ENCODE data around the gene KLK8.

Gene KLK8, protein sequence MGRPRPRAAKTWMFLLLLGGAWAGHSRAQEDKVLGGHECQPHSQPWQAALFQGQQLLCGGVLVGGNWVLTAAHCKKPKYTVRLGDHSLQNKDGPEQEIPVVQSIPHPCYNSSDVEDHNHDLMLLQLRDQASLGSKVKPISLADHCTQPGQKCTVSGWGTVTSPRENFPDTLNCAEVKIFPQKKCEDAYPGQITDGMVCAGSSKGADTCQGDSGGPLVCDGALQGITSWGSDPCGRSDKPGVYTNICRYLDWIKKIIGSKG

DNA sequence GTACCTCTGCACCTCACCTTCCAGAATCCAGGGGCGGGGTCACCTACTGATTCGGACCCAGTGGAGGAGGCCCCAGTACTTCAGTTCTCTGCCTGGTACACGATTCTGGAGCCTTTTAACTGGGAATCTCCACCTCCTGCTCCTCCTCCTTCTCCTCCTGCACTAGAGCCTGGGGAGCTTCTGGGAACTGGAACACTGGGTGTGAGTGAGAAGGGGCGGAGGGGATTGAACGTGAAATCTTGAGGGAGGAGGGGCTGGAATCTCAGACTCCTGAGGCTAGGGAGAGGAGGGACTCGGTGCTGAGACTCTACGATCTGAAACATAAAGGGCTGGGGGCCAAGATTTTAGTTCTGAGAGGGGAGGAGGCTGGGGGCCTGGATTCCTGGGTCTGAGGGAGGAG is at the start of gene KLK8:
TSS of gene KLK8 (minus strand) at position 90 of the 400 bp plus-strand sequence. CDS start 437 bp downstream, outside the sequence.
- DNase-seq (ENCODE audit: low read depth, low spot score), result no peak
- Histone ChIP-seq H3K4me3 (no peak within 1 kb of the TSS; the same call in 1 of the 2 replicates), H3K9me3 (ENCODE audit: low read depth, low read length) (no peaks in the 10 kb centered on the region), H3K27ac (no peak within 1 kb of the TSS), H3K9ac (ENCODE audit: insufficient read length) (no peak within 1 kb of the TSS), H3K36me3 (ENCODE audit: insufficient read depth, low read length) (no peaks in the 10 kb centered on the region)
- no peak for TF ChIP-seq EZH2 (IDR thresholded peaks at IDR 0.05)
- no peak for TF ChIP-seq POLR2AphosphoS5 (IDR thresholded peaks at IDR 0.05; ENCODE audit: borderline replicate concordance, low read depth, low read length)
- no peak for TF ChIP-seq FOXP2 (optimal IDR thresholded peaks at IDR 0.05; ENCODE audit: control extremely low read depth, extremely low read length, insufficient read depth)

DNA sequence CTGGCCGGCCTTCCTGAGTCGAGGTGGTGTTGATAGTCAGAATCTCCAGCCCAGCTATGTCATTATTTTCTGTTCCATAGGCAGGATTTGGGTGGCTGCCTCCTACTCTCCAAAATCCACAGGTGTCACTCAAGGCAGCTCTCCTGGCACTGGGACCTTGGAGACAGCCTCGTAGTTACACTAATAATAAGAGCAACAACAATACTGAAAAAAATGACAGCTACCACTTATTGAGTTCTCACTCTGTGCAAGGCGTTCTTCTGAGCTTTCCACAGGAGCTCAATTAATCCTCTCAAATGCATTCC is 45.6 kb upstream of the KLK8 start:
- H3K4me3 ChIP-seq, result no peak overlapping the region
- H3K27ac ChIP-seq, result no peak overlapping the region
- TF ChIP-seq POLR2AphosphoS5 (IDR thresholded peaks at IDR 0.05; ENCODE audit: borderline replicate concordance, low read depth, low read length) (no peak), EZH2 (IDR thresholded peaks at IDR 0.05) (no peak), FOXP2 (optimal IDR thresholded peaks at IDR 0.05; ENCODE audit: control extremely low read depth, extremely low read length, insufficient read depth) (no peak)
- H3K9me3 ChIP-seq (ENCODE audit: low read depth, low read length), result no peaks in the 10 kb centered on the region
- no peak for DNase-seq (ENCODE audit: low read depth, low spot score)
- no peak overlapping the region for H3K9ac ChIP-seq (ENCODE audit: insufficient read length)
- H3K36me3 ChIP-seq (ENCODE audit: insufficient read depth, low read length), result no peaks in the 10 kb centered on the region

GRCh38 chr19:51044327-51044726 is 42.9 kb upstream of the KLK8 start:
- Histone ChIP-seq H3K36me3 (ENCODE audit: insufficient read depth, low read length) (no peaks in the 10 kb centered on the region), H3K9ac (ENCODE audit: insufficient read length) (no peak overlapping the region), H3K4me3 (no peak overlapping the region), H3K9me3 (ENCODE audit: low read depth, low read length) (no peaks in the 10 kb centered on the region), H3K27ac (no peak overlapping the region)
- TF ChIP-seq FOXP2 (optimal IDR thresholded peaks at IDR 0.05; ENCODE audit: control extremely low read depth, extremely low read length, insufficient read depth) (no peak), EZH2 (IDR thresholded peaks at IDR 0.05) (no peak), POLR2AphosphoS5 (IDR thresholded peaks at IDR 0.05; ENCODE audit: borderline replicate concordance, low read depth, low read length) (no peak)
- DNase-seq (ENCODE audit: low read depth, low spot score), result no peak

- TF ChIP-seq EZH2 (IDR thresholded peaks at IDR 0.05), result no peak
- TF ChIP-seq POLR2AphosphoS5 (IDR thresholded peaks at IDR 0.05; ENCODE audit: borderline replicate concordance, low read depth, low read length), result no peak
- no peak for TF ChIP-seq FOXP2 (optimal IDR thresholded peaks at IDR 0.05; ENCODE audit: control extremely low read depth, extremely low read length, insufficient read depth)
- no peak for DNase-seq (ENCODE audit: low read depth, low spot score)
- Histone ChIP-seq H3K4me3 (no peak overlapping the region), H3K9ac (ENCODE audit: insufficient read length) (no peak overlapping the region), H3K36me3 (ENCODE audit: insufficient read depth, low read length) (no peaks in the 10 kb centered on the region), H3K27ac (no peak overlapping the region), H3K9me3 (ENCODE audit: low read depth, low read length) (no peaks in the 10 kb centered on the region)
These were observed 42.1 kb upstream of the KLK8 start for GRCh38 chr19:51043497-51043896.

DNA sequence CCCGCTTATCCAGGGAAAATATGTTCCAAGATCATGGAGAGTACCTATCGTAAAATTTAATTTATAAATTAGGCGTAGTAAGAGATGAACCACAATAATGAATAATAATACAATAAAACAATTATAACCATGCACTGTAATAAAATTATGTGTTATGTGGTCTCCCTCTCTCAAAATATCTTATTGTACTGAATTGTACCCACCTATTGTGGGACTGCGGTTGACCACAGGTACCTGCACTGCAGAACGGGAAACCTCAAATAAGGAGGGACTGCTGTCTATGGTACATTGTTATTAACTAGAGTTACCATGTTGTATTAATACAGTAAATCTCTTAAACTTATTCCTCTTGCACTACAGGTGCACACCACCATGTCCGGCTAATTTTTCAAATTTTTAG is 38.7 kb upstream of the KLK8 start:
- Histone ChIP-seq H3K36me3 (ENCODE audit: insufficient read depth, low read length) (no peaks in the 10 kb centered on the region), H3K9me3 (ENCODE audit: low read depth, low read length) (no peaks in the 10 kb centered on the region), H3K9ac (ENCODE audit: insufficient read length) (no peak overlapping the region), H3K4me3 (no peak overlapping the region), H3K27ac (no peak overlapping the region)
- no peak for DNase-seq (ENCODE audit: low read depth, low spot score)
- TF ChIP-seq EZH2 (IDR thresholded peaks at IDR 0.05), result no peak

GRCh38 chr19:51036519-51036918 is 35.1 kb upstream of the KLK8 start:
- H3K9me3 ChIP-seq (ENCODE audit: low read depth, low read length), result no peaks in the 10 kb centered on the region
- H3K4me3 ChIP-seq, result no peak overlapping the region
- TF ChIP-seq POLR2AphosphoS5 (IDR thresholded peaks at IDR 0.05; ENCODE audit: borderline replicate concordance, low read depth, low read length) (no peak), EZH2 (IDR thresholded peaks at IDR 0.05) (no peak), FOXP2 (optimal IDR thresholded peaks at IDR 0.05; ENCODE audit: control extremely low read depth, extremely low read length, insufficient read depth) (no peak)
- DNase-seq (ENCODE audit: low read depth, low spot score), result no peak
- H3K9ac ChIP-seq (ENCODE audit: insufficient read length), result no peak overlapping the region
- H3K27ac ChIP-seq, result no peak overlapping the region
- H3K36me3 ChIP-seq (ENCODE audit: insufficient read depth, low read length), result no peaks in the 10 kb centered on the region

DNA sequence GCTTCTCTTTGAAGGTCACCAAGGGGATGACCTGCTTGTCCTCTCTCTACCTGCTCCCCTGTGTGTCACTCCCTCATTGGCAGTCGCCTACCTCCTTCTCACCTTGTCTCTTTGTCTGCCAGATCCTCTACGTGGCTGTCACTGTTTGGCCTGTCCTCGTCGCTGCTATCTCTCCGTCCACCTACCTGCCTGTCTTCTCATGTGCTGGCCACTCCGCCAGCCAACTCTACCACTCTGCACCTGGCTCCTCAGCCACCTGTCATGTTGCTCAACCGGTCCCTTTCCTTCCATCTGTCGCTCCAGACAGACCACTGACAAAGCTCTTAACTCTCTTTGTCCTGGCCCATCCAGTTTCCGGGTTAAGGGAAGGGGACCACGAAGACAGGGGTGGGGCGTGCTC is 33.3 kb upstream of the KLK8 start, which contains the start of gene KLK12:
TSS of gene KLK12 (minus strand) at position 299 of the 400 bp plus-strand sequence. CDS start 381 bp downstream, outside the sequence.
- no peaks in the 10 kb centered on the region for H3K9me3 ChIP-seq (ENCODE audit: low read depth, low read length)
- no peaks in the 10 kb centered on the region for H3K36me3 ChIP-seq (ENCODE audit: insufficient read depth, low read length)
- H3K27ac ChIP-seq, result no peak within 1 kb of the TSS
- TF ChIP-seq POLR2AphosphoS5 (IDR thresholded peaks at IDR 0.05; ENCODE audit: borderline replicate concordance, low read depth, low read length) (no peak), EZH2 (IDR thresholded peaks at IDR 0.05) (no peak), FOXP2 (optimal IDR thresholded peaks at IDR 0.05; ENCODE audit: control extremely low read depth, extremely low read length, insufficient read depth) (no peak)
- DNase-seq (ENCODE audit: low read depth, low spot score), result no peak
- no peak within 1 kb of the TSS for H3K4me3 ChIP-seq
- H3K9ac ChIP-seq (ENCODE audit: insufficient read length), result no peak within 1 kb of the TSS

- Histone ChIP-seq H3K9ac (ENCODE audit: insufficient read length) (no peak overlapping the region), H3K9me3 (ENCODE audit: low read depth, low read length) (no peaks in the 10 kb centered on the region), H3K4me3 (no peak overlapping the region), H3K27ac (no peak overlapping the region), H3K36me3 (ENCODE audit: insufficient read depth, low read length) (no peaks in the 10 kb centered on the region)
- DNase-seq (ENCODE audit: low read depth, low spot score), result no peak
- TF ChIP-seq EZH2 (IDR thresholded peaks at IDR 0.05), result no peak
- TF ChIP-seq POLR2AphosphoS5 (IDR thresholded peaks at IDR 0.05; ENCODE audit: borderline replicate concordance, low read depth, low read length), result no peak
- TF ChIP-seq FOXP2 (optimal IDR thresholded peaks at IDR 0.05; ENCODE audit: control extremely low read depth, extremely low read length, insufficient read depth), result no peak
These were observed 30.4 kb upstream of the KLK8 start for GRCh38 chr19:51031880-51032225.

DNA sequence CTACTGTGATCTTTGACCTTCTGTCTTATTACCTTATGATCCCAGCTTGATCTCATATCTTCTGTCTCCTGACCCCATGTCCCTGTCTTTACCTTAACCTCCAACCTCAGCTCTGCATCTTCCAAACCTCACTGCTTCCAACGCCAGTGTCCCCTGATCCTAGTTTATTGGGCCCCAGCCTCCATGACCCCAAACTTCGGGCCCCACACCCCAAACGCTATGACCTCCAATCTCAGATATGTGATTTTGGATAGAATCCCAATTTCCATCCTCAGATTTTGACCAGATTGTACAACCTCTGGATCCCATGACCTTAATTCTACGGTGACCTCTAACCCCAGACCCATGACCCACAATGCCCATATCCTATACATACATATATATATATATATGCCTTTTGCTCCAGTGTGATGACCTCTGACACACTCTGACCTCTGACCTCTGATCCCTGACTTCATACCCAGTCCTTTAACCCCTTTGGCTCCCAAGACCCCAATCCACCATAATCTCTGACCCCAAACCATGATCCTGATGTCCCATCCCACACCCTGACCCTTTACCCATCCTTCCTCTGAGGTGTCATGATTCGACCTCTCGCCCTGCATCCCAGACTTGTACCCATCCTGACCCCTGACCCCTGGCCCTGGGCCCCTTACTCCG is 29.9 kb upstream of the KLK8 start:
- Histone ChIP-seq H3K36me3 (ENCODE audit: insufficient read depth, low read length) (no peaks in the 10 kb centered on the region), H3K27ac (no peak overlapping the region), H3K9me3 (ENCODE audit: low read depth, low read length) (no peaks in the 10 kb centered on the region), H3K9ac (ENCODE audit: insufficient read length) (no peak overlapping the region), H3K4me3 (no peak overlapping the region)
- DNase-seq (ENCODE audit: low read depth, low spot score), result no peak
- TF ChIP-seq POLR2AphosphoS5 (IDR thresholded peaks at IDR 0.05; ENCODE audit: borderline replicate concordance, low read depth, low read length) (no peak), FOXP2 (optimal IDR thresholded peaks at IDR 0.05; ENCODE audit: control extremely low read depth, extremely low read length, insufficient read depth) (no peak), EZH2 (IDR thresholded peaks at IDR 0.05) (no peak)

All from SK-N-MC (cell line).